ENCODE results near the gene PIGV. TPM values are rescaled to one million over a fixed set of nuclear protein-coding genes. Genes with fewer than 3 reads are reported as not detected.

PIGV gene
- total RNA-seq, 1 experiment from 2014 or later = 7.5 TPM

DNA sequence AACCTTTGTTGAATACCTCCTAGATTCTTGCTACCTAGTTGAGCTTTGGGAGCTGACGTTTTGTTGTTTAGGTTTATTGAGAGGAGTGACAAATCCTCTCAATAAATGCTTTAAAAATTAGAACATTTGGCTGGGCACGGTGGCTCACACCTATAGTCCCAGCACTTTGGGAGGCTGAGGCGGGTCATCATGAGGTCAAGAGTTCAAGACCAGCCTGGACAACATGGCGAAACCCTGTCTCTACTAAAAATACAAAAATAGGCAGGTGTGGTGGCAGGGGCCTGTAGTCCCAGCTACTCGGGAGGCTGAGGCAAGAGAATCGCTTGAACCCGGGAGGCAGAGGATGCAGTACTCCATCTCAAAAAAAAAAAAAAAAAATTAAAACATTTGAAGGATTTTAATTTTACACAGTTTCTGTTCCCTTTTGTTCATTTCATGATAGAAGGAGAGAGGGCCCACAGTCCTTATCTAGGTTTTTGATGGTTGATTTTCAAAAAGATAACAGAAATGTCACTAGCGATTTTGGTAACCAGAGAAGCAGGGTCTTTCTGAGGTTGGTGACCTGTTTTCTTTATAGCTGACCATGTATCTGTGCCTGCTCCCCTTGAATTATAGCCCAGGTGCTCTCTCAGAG, 44.2 kb upstream of the PIGV start:
- no peak overlapping the region for H2BK120ac ChIP-seq (ENCODE audit: low read depth, low read length, poor library complexity, severe bottlenecking)
- H3K56ac ChIP-seq (ENCODE audit: insufficient read length, low read depth, low read length) = no peak overlapping the region
- Mint-ChIP-seq H3K36me3 (ENCODE audit: insufficient read depth in 1 of 3, low read depth in 3 of 3) (peaks cover 20 to 88% (median 78%) of the 10 kb centered on the region in 3 experiments; a peak in 6 of 7 replicates), H3K27me3 (ENCODE audit: low read depth) (no peaks in the 10 kb centered on the region), H3K4me1 (peaks cover 5 to 23% of the 10 kb centered on the region in 2 experiments), H3K9me3 (no peaks in the 10 kb centered on the region), H3K4me3 (no peak overlapping the region), H3K27ac (peak overlapping the region; percentile 35 to 67 (median 50); a peak in 5 of 7 replicates)
- H3K14ac ChIP-seq (ENCODE audit: insufficient read depth, low read length) = no peak overlapping the region
- H3K4me1 ChIP-seq (ENCODE audit: insufficient read depth, low read length) = peaks cover 4% of the 10 kb centered on the region
- no peaks in the 10 kb centered on the region for H3K9me3 ChIP-seq (ENCODE audit: control insufficient read depth, low read depth, low read length)
- no peaks in the 10 kb centered on the region for H3K27me3 ChIP-seq (ENCODE audit: insufficient read depth, low read length)
- H3K9ac ChIP-seq (ENCODE audit: extremely low read depth, insufficient read length, low read length) = no peak overlapping the region
- no peak overlapping the region for H3K23ac ChIP-seq (ENCODE audit: insufficient read length, low read depth, low read length)
- TF ChIP-seq, protein P1, sequence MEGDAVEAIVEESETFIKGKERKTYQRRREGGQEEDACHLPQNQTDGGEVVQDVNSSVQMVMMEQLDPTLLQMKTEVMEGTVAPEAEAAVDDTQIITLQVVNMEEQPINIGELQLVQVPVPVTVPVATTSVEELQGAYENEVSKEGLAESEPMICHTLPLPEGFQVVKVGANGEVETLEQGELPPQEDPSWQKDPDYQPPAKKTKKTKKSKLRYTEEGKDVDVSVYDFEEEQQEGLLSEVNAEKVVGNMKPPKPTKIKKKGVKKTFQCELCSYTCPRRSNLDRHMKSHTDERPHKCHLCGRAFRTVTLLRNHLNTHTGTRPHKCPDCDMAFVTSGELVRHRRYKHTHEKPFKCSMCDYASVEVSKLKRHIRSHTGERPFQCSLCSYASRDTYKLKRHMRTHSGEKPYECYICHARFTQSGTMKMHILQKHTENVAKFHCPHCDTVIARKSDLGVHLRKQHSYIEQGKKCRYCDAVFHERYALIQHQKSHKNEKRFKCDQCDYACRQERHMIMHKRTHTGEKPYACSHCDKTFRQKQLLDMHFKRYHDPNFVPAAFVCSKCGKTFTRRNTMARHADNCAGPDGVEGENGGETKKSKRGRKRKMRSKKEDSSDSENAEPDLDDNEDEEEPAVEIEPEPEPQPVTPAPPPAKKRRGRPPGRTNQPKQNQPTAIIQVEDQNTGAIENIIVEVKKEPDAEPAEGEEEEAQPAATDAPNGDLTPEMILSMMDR (conservative IDR thresholded peaks at IDR 0.05) = no peak
- H2AK5ac ChIP-seq (ENCODE audit: insufficient read length, low read length) = no peak overlapping the region
- H3K27ac ChIP-seq (ENCODE audit: insufficient read length, low read depth, low read length) = no peak overlapping the region
- H3K79me2 ChIP-seq (ENCODE audit: insufficient read depth, low read length) = no peaks in the 10 kb centered on the region; the same call in 1 of the 2 replicates
- H3K4me2 ChIP-seq (ENCODE audit: insufficient read depth, insufficient read length, low read length) = no peak overlapping the region
- H3T11ph ChIP-seq (ENCODE audit: low read length) = no peak overlapping the region
- no peak overlapping the region for H2BK20ac ChIP-seq (ENCODE audit: low read depth, low read length, poor library complexity, severe bottlenecking)
- H2BK12ac ChIP-seq (ENCODE audit: insufficient read length, low read depth, low read length) = no peak overlapping the region
- H3K79me1 ChIP-seq (ENCODE audit: insufficient read depth, low read depth, low read length, poor library complexity, severe bottlenecking) = peaks cover 6% of the 10 kb centered on the region
- WGBS (ENCODE audit: extremely low coverage, insufficient read length, low lambda C conversion rate) = no CpG with 5 or more reads among the region's 8 CpGs
- no peak overlapping the region for H4K8ac ChIP-seq (replicated peaks; ENCODE audit: insufficient read length, low read depth, low read length)
- H4K5ac ChIP-seq (ENCODE audit: insufficient read length, low read depth, low read length) = no peak overlapping the region
- H3K23me2 ChIP-seq (ENCODE audit: insufficient read length, low read depth, low read length, poor library complexity, severe bottlenecking) = no peaks in the 10 kb centered on the region
- no peak overlapping the region for H3K4ac ChIP-seq (ENCODE audit: low read depth, low read length)
- no peak overlapping the region for H2BK5ac ChIP-seq (ENCODE audit: insufficient read length, low read length)
- no peaks in the 10 kb centered on the region for H4K20me1 ChIP-seq (ENCODE audit: control insufficient read depth, insufficient read depth, insufficient read length)
- no peak for DNase-seq
- no peak overlapping the region for H2AFZ ChIP-seq (ENCODE audit: low read length)
- no peak overlapping the region for H2BK15ac ChIP-seq (ENCODE audit: low read depth, low read length)
- no peak overlapping the region for H4K91ac ChIP-seq (ENCODE audit: insufficient read length, low read depth, low read length)
- no peak overlapping the region for H3K18ac ChIP-seq (ENCODE audit: insufficient read length, low read depth, low read length)
